Peyer's patch (tissue), 4 donors: ENCODE measurements around the gene COL8A1.

ENCODE experiments used
- POLR2A ChIP-seq, 2 donors: fragments of 450-650 bp; IDR thresholded peaks; one replicate each; pipeline ENCODE4 v1.5.1; 2017; ENCODE audit warnings: antibody characterized with exemption in 2 of 2, mild to moderate bottlenecking in 2 of 2, moderate library complexity in 2 of 2
- TF ChIP-seq, protein P1 (sequence below), 6 experiments: fragments of 450-650 bp in 4 of 6; fragments of 200-600 bp in 2 of 6; sonication (generic) in 1 of 6; IDR thresholded peaks; one replicate each; pipeline ENCODE4 v1.5.1; 2017 to 2019; ENCODE audit warnings: antibody characterized with exemption in 6 of 6, mild to moderate bottlenecking in 3 of 6, moderate library complexity in 1 of 6

DNA sequence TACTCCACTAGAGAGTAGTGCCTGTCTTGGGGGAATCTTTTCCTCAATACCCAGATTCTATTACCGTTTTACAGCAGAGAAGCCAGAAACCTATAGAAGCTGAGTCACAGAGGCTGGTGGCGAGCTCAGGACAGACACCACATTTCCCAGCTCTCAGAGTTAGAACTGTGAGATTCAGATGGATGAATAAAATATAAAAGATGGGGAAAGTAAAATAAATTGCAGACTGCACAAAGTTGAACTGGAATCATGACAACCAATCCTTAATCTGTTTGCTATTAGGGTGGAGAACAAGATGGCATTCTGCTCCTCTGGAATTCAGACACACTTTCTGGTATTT is 138.8 kb downstream of the COL8A1 start:
- TF ChIP-seq, protein P1, sequence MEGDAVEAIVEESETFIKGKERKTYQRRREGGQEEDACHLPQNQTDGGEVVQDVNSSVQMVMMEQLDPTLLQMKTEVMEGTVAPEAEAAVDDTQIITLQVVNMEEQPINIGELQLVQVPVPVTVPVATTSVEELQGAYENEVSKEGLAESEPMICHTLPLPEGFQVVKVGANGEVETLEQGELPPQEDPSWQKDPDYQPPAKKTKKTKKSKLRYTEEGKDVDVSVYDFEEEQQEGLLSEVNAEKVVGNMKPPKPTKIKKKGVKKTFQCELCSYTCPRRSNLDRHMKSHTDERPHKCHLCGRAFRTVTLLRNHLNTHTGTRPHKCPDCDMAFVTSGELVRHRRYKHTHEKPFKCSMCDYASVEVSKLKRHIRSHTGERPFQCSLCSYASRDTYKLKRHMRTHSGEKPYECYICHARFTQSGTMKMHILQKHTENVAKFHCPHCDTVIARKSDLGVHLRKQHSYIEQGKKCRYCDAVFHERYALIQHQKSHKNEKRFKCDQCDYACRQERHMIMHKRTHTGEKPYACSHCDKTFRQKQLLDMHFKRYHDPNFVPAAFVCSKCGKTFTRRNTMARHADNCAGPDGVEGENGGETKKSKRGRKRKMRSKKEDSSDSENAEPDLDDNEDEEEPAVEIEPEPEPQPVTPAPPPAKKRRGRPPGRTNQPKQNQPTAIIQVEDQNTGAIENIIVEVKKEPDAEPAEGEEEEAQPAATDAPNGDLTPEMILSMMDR (IDR thresholded peaks at IDR 0.05), result no peak
- TF ChIP-seq POLR2A (IDR thresholded peaks at IDR 0.05), result no peak
